LHCN-M2 (cell line): ENCODE measurements around the gene ZBTB44. TPM values are rescaled to one million over a fixed set of nuclear protein-coding genes. Genes with fewer than 3 reads are reported as not detected.
"Not testable (repeated sequence)": the region's sequence is repeated elsewhere in the genome, so short reads cannot be mapped to it uniquely, and the experiment has no call there.

ENCODE experiments used
- DNase-seq: peaks from one replicate; pipeline ENCODE4 v3.0.0-alpha.2; 2012; ENCODE audit warnings: low read depth
- total RNA-seq: library from RNA; depleted of rRNA; stranded (reverse); fragments of >200 nt; gene quantifications from 2 replicates; pipeline ENCODE4 v1.2.3, GENCODE V29; 2014

ZBTB44 gene
- total RNA-seq, 1 experiment from 2014 or later: 14.7 TPM

- no peak for DNase-seq
Measured at GRCh38 chr11:130198292-130198691, 116.4 kb downstream of the ZBTB44 start.

DNA sequence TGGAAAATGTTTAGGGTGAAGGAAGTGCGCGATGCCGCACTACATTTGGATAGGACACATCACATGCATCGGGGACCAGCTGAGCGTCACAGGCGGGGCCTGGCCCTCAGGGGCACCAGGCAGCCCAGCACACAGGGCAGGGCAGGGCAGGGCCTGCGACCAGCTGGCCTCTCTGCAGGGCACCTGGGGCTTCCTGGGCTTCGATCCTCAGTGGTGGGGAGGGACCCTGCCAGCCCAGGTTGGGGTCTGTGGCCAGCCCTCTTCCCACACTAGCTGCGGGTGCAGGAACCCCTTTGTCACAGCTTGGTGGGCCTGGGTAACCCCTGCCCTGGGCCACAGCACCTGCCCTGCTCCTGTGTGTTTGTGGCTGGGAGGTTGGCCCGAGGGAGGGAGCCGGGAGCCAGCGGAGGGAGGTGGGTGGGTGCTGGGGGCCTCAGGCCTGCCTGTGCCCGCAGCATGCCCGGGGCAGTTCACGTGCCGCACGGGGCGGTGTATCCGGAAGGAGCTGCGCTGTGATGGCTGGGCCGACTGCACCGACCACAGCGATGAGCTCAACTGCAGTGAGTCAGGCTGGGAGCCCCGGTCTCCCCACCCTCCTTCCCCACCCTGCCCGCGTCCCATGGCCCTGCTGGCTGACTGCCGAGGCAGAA, 117.2 kb downstream of the ZBTB44 start:
- peak; percentile 7 for DNase-seq

GRCh38 chr11:130194241-130195023, 120.3 kb downstream of the ZBTB44 start:
- DNase-seq: no peak

DNA sequence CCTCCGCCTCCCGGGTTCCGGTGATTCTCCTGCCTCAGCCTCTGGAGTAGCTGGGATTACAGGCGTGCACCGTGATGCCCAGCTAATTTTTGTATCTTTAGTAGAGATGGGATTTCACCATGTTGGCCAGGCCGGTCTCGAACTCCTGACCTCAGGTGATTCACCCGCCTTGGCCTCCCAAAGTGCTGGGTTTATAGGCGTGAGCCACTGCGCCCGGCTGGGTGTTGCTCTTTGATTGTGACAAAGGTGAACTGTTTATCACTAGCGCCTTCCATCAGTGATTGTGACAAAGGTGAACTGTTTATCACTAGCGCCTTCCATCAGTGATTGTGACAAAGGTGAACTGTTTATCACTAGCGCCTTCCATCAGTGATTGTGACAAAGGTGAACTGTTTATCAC, 121.2 kb downstream of the ZBTB44 start:
- not testable (repeated sequence) for DNase-seq

DNA sequence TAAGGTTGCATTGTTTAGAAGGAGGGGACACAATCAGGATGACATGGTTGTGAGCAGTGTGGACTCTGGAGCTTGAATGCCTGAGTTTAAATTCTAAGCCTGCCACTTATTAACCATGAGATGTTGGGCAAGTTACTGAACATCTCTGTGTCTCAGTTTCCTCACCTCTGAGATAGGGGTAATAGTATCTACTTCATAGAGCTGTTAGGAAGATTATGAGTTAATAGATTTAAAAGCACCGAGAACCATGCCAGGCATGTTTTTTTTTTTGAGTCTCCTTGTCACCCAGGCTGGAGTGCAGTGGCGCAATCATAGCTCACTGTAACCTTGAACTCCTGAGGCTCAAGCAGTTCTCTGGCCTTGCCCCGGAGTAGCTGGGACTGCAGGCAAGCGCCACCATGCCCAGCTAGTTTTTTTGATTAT, 121.9 kb downstream of the ZBTB44 start:
- no peak for DNase-seq

GRCh38 chr11:130191896-130192295, 122.8 kb downstream of the ZBTB44 start:
- DNase-seq: no peak

GRCh38 chr11:130190371-130190881, 124.3 kb downstream of the ZBTB44 start:
- DNase-seq: no peak

GRCh38 chr11:130189492-130190210, 125.1 kb downstream of the ZBTB44 start:
- no peak for DNase-seq

- DNase-seq: no peak
Measured at GRCh38 chr11:130188585-130189347, 126.0 kb downstream of the ZBTB44 start.

DNA sequence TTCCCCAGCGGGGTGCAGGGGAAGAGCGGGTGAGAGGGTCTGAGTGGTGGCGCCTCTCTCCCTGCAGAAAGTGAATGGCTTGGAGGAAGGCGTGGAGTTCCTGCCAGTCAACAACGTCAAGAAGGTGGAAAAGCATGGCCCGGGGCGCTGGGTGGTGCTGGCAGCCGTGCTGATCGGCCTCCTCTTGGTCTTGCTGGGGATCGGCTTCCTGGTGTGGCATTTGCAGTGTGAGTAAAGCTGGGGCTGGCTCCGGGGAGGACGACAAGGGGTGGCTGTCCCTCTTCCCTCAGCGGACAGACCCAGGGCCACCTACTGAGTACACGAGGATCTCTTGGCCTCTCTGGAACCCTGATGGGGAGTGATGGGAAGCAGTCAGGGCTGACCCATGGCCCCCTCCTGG, 126.7 kb downstream of the ZBTB44 start:
- no peak for DNase-seq

DNA sequence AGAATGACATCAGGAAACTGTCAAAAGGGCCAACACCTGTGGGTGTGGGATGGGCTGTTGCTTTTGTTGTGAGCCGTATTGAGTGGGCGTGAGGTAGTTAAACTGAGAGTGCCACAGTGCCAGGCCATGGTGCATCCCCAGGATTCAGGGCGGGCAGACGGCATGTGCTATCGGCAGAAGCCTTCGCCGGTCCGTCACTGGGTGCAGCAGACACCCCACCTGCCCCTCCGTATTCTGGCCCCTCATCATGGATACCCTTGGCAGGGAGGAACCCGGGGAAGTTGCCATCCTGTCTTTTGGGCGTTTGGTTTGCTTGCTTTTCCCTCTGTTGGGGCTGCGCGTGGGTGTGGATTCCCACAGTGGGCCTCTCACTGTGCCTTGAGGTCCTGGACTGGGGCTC, 127.6 kb downstream of the ZBTB44 start:
- no peak for DNase-seq

DNA sequence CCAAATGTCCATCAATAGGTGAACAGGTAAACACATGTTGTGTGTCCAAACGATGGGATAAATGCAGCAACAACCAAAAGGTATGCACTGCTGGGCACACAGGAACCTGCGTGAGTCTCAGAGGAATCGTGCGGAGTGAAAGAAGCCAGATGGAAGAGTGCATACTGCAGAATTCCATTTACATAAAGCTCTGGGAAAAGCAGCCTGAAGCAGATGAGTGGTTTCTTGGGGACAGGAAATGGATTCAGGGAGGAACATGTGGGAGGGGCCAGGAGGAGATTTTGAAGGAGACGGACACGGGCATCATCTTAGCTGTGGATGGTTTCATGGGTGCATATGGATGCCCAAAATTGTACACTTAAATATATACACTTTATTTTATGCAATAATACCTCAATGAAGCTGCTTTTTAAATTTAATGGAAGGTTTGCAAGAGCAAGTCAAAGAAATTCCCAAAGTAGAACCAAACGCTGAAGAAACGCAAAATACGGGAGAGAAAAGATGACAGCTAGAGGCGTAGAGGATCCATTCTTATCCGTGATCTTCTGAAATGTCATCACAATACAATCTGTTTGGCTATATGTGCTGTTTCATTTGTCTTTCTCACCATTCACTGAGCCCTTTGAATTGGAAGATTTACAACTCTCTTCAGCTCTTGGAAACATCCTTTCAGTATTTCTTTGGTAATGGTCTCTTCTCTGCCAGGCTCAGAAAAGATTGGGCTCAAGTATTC, 130.7 kb downstream of the ZBTB44 start:
- no peak for DNase-seq

DNA sequence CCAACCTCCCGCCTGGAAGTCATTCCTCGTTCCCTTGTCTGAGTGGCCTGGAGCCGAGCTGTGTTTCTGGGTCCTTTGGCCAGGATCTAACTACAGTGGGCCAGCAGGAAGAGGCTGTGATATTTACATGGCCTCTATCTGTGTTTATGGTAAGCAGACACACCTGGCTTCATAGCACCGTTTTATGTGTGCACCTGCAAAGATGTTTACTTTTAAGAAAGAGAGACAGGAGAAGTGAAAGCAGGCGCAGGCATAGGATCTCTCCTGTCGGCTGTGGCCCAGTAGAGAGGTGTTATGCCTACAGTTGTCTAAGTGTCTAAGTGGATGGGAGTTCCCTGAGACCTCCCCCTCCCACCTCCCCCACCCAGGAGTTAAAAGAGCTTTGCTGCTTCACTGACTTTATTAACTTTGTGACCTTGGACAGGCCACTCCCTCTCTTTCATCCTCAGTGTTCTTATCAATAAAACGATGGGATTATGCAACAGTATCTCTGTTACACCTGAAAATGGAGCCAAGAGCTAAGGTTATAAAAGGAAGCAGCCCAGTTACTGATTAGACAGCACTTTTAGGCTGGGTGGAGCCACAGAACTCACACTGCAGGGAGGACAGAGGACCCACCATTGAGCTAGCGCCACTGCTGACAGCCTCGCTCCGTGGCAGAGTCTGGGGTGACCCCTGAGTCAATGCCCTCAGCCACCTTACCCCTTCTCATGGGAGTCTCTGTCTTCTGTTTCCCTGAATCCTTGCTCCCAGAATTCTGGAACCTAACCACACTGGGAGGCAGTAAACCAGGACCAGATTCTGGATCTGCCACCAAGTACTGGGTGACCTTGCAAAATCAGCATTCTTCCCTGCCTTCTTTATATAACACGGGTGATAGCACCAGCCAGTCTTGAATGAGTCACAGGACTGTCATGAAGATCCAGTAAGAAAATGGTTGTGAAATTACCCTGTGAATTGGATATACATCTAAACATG, 133.1 kb downstream of the ZBTB44 start:
- peak; percentile 57 for DNase-seq

DNA sequence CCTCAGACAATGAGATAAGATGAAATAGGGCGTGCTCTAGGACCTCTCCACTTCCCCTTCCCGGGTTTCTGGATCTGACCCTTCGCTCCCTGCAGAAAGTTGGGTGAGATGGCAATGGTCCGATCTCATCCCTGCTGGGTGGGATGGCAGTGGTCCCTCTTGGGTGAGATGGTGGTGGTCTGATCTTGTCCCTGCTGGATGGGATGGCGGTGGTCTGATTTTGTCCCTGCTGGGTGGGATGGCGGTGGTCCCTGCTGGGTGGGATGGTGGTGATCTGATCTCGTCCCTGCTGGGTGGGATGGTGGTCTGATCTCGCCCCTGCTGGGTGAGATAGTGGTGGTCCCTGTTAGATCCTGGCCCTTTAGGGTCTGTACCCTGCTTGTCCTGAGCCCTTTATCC, 133.8 kb downstream of the ZBTB44 start:
- no peak for DNase-seq

- DNase-seq: no peak
Measured at GRCh38 chr11:130180491-130180890, 134.2 kb downstream of the ZBTB44 start.

- no peak for DNase-seq
Measured at GRCh38 chr11:130179396-130180306, 135.1 kb downstream of the ZBTB44 start.

DNA sequence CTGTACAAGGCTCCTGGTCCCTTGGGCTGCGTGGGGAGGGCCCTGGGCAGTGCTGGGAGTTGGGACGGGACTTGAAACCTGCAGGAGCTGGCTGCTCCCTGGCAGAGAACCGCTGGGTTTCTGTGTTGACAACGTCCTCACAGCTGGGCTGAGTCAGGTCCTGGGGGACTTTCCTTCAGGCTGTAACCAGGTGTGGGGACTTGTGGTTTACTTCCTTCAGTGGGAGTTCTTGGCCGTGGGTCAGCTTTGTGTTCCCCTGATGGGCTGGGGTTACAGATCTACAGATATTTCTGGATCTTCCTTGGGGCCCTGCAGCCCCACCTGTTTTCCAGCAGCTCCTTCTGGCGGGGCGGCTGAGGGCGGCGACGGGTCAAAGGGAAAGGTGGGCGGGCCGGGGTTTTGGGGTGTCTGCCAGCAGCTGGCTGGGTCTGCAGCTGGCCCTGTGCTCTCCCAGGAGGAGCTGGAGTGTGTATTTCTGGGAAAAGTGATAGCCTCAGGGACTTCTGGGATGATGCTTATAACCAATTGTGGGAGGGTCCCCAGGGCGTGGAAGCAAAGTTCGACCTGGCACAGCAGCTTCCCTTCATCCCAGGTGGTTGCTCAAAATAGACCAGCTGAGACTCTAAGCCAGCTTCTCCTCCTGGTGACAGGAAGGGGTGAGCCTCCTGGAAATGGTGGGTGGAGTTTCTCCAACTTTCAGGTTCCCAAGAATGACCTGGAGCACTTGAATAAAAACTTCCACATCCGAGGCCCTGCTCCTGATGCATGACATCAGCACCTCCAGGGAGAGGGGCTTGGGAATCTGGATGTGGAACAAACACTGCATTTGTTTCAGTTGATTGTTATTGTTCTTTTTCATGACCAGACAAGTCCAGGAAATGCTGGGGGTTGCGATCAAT, 136.0 kb downstream of the ZBTB44 start:
- peak; percentile 22 for DNase-seq
